Type B pancreatic cell (in vitro differentiated cells): ENCODE results near the gene CORIN. TPM values are rescaled to one million over a fixed set of nuclear protein-coding genes. Genes with fewer than 3 reads are reported as not detected.
A peak's percentile ranks its signal among the peaks of the same experiment; 100 is the strongest.

Experiments used
- DNase-seq: peaks from one replicate; pipeline ENCODE4 v3.0.0; 2021; ENCODE audit warnings: mixed read lengths; ENCODE audit not compliant: unreplicated experiment; ENCODE audit errors: extremely low spot score
- H3K27ac Mint-ChIP-seq: 2 replicates; pipeline ENCODE4 v1.8.0; 2021; ENCODE audit warnings: mild to moderate bottlenecking, mixed read lengths
- H3K27me3 Mint-ChIP-seq: 2 replicates; pipeline ENCODE4 v1.8.0; 2021; ENCODE audit warnings: mixed read lengths
- H3K36me3 Mint-ChIP-seq: 2 replicates; pipeline ENCODE4 v1.8.0; 2021; ENCODE audit warnings: mixed read lengths
- H3K4me1 Mint-ChIP-seq: one replicate; pipeline ENCODE4 v1.8.0; 2021; ENCODE audit warnings: mixed read lengths; ENCODE audit not compliant: unreplicated experiment
- H3K4me3 Mint-ChIP-seq: 2 replicates; pipeline ENCODE4 v1.8.0; 2021; ENCODE audit warnings: mild to moderate bottlenecking, mixed read lengths
- H3K9me3 Mint-ChIP-seq: 2 replicates; pipeline ENCODE4 v1.8.0; 2021; ENCODE audit warnings: mixed read lengths
- long read RNA-seq: library from polyadenylated mRNA; unstranded; transcript quantifications from one replicate; pipeline ENCODE4 v2.0.0, GENCODE V29; 2020
- total RNA-seq: library from RNA; stranded (reverse); gene quantifications from 2 replicates; pipeline ENCODE4 v1.2.1, GENCODE V29; 2021; ENCODE audit warnings: low replicate concordance
- TF ChIP-seq, protein P1 (sequence below): fragments of 200-600 bp; sonication (generic); conservative IDR thresholded peaks from 2 replicates; pipeline ENCODE4 v1.5.0; 2021; ENCODE audit warnings: antibody characterized with exemption, mild to moderate bottlenecking

The CORIN gene, protein sequence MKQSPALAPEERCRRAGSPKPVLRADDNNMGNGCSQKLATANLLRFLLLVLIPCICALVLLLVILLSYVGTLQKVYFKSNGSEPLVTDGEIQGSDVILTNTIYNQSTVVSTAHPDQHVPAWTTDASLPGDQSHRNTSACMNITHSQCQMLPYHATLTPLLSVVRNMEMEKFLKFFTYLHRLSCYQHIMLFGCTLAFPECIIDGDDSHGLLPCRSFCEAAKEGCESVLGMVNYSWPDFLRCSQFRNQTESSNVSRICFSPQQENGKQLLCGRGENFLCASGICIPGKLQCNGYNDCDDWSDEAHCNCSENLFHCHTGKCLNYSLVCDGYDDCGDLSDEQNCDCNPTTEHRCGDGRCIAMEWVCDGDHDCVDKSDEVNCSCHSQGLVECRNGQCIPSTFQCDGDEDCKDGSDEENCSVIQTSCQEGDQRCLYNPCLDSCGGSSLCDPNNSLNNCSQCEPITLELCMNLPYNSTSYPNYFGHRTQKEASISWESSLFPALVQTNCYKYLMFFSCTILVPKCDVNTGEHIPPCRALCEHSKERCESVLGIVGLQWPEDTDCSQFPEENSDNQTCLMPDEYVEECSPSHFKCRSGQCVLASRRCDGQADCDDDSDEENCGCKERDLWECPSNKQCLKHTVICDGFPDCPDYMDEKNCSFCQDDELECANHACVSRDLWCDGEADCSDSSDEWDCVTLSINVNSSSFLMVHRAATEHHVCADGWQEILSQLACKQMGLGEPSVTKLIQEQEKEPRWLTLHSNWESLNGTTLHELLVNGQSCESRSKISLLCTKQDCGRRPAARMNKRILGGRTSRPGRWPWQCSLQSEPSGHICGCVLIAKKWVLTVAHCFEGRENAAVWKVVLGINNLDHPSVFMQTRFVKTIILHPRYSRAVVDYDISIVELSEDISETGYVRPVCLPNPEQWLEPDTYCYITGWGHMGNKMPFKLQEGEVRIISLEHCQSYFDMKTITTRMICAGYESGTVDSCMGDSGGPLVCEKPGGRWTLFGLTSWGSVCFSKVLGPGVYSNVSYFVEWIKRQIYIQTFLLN
- total RNA-seq, result 1.5 and 34.6 TPM in 2 replicates
- long read RNA-seq, partial matches to known transcripts, result 6 of 11 reads
- long read RNA-seq, other reads (novel, unspliced or antisense), result 4 of 11 reads

DNA sequence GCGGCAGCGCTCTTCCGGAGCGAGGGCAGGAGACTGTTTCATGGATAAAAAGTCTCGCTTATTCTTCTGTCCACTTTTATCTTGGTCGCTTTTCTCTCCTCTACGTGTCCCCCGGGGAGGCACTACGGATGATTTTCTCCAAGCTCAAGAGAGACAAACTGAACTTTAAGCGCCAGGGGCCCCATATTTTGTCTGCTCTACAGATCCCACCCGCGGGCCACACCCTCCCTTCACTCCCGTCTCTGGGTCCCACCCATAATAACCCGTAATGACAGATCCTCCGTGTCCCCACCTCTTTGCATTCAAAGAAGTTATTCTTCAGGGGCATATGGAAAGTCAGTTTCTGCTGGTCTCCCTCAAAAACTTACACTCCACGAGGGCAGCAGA lies at the start of gene CORIN:
CORIN (minus strand) TSS at position 160 of the 387 bp plus-strand sequence; CDS start at position 42, 118 bp downstream.
- H3K4me1 Mint-ChIP-seq, result peaks cover 6% of the 10 kb centered on the region
- H3K27me3 Mint-ChIP-seq, result peaks cover 30% of the 10 kb centered on the region
- H3K27ac Mint-ChIP-seq, result peak within 1 kb of the TSS; percentile 23
- TF ChIP-seq, protein P1, sequence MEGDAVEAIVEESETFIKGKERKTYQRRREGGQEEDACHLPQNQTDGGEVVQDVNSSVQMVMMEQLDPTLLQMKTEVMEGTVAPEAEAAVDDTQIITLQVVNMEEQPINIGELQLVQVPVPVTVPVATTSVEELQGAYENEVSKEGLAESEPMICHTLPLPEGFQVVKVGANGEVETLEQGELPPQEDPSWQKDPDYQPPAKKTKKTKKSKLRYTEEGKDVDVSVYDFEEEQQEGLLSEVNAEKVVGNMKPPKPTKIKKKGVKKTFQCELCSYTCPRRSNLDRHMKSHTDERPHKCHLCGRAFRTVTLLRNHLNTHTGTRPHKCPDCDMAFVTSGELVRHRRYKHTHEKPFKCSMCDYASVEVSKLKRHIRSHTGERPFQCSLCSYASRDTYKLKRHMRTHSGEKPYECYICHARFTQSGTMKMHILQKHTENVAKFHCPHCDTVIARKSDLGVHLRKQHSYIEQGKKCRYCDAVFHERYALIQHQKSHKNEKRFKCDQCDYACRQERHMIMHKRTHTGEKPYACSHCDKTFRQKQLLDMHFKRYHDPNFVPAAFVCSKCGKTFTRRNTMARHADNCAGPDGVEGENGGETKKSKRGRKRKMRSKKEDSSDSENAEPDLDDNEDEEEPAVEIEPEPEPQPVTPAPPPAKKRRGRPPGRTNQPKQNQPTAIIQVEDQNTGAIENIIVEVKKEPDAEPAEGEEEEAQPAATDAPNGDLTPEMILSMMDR, result no peak
- H3K4me3 Mint-ChIP-seq, result peak within 1 kb of the TSS; percentile 90
- peaks cover 4% of the 10 kb centered on the region for H3K9me3 Mint-ChIP-seq
- H3K36me3 Mint-ChIP-seq, result peaks cover 15% of the 10 kb centered on the region
- no peak for DNase-seq

DNA sequence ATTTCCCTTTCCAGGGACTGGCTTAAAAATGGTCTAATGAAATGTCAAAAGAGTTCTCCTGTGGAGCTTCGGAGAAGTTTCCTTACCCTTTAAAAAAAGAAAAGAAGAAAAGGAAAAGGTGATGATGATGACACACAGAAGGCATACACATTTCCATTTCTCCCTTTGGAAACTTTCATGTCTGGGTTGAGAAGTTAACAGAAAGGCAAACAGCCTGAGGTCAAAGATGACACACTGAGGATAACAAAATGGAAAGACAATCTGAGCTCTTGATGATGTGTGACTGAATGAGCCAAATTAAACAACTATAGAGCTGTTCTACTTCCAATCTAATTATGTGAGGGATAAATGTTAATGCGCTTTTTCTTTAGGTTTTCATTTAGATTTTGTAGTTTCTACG lies 44.4 kb upstream of the CORIN start:
- Mint-ChIP-seq H3K9me3 (no peaks in the 10 kb centered on the region), H3K4me1 (no peaks in the 10 kb centered on the region), H3K27ac (no peak overlapping the region), H3K36me3 (peaks cover 47% of the 10 kb centered on the region), H3K27me3 (no peaks in the 10 kb centered on the region), H3K4me3 (no peak overlapping the region)
- TF ChIP-seq, protein P1, result no peak
- DNase-seq, result no peak

DNA sequence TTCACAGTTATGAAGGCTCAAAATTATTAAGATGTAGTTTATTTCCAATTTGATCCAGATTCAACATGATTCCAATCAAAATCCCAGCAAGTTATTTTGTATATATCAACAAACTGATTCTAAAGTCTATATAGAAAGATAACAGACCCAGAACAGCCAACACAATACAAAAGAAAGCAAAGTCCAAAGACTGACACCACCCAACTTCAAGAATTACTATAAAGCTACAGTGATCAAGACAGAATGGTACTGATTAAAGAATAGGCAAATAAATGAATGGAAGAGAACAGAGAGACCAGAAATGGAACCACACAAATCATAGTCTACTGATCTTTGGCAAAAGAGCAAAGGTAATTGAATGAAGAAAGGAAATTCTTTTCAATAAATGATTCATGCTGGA lies 41.6 kb upstream of the CORIN start:
- Mint-ChIP-seq H3K27ac (no peak overlapping the region), H3K4me3 (no peak overlapping the region), H3K9me3 (no peaks in the 10 kb centered on the region), H3K27me3 (no peaks in the 10 kb centered on the region), H3K4me1 (no peaks in the 10 kb centered on the region), H3K36me3 (peaks cover 56% of the 10 kb centered on the region)
- DNase-seq, result no peak
- TF ChIP-seq, protein P1, result no peak

DNA sequence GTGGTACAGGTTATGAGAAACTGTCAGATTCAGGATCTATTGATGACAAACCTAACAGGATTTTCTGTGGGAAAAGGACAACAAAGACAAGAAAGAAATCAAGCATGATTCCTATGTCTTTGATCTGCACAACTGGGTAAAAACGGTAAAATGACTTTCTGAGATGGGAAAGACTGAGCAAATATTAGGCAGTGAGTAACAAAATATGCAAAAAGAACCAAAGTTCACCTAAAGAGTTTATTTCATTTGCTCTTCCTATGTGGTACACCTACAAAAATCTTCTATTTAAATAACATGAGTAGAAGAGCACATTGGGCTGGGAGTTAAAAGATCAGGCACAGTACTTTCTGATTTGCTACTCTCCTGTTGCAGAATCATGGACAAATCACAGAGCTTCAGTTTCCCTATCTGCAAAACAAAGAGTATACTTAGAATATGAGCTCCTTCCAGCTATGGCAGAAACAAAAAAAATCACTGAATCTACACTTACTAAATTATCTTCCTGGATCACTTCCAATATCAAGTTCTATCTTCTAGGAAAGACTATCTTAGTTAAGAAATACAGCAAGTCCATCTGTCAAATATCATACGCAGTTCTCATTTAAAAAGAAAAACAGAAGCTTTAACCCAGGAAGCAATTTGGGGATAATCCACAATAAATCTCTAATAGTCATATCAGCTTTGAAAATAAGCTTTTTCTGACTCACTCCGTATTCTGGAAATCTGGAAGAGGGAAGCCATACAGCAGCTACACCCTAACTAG lies 39.1 kb upstream of the CORIN start:
- TF ChIP-seq, protein P1, result no peak
- H3K36me3 Mint-ChIP-seq, result peaks cover 61% of the 10 kb centered on the region
- H3K27me3 Mint-ChIP-seq, result no peaks in the 10 kb centered on the region
- H3K4me3 Mint-ChIP-seq, result no peak overlapping the region
- H3K27ac Mint-ChIP-seq, result no peak overlapping the region
- H3K9me3 Mint-ChIP-seq, result peaks cover 8% of the 10 kb centered on the region
- no peaks in the 10 kb centered on the region for H3K4me1 Mint-ChIP-seq
- DNase-seq, result no peak

DNA sequence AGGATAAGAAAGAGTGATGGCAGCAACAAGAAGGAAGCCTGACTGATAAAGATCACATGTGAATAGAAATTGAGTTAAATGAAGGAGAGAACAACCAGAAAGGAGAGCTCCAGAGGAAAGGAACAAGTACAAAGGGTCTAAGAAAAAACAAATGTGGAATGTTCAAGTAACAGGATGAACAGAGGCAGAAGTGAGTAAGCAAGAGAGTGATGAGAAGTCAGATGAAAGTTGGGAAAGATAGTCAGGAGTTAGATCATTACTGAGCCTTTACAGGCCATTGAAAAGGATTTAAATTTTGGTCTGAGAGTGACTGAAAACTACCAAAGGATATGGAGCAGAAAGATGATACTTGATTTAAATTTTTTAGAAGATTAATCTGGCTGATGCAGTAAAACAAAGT lies 38.4 kb upstream of the CORIN start:
- H3K36me3 Mint-ChIP-seq, result peaks cover 57% of the 10 kb centered on the region
- no peaks in the 10 kb centered on the region for H3K27me3 Mint-ChIP-seq
- H3K4me1 Mint-ChIP-seq, result no peaks in the 10 kb centered on the region
- H3K9me3 Mint-ChIP-seq, result peaks cover 8% of the 10 kb centered on the region
- TF ChIP-seq, protein P1, result no peak
- DNase-seq, result no peak
- H3K4me3 Mint-ChIP-seq, result no peak overlapping the region
- no peak overlapping the region for H3K27ac Mint-ChIP-seq
